Neural crest cell (in vitro differentiated cells): Measurements from ENCODE around the gene TMEM106C. TPM values are rescaled to one million over a fixed set of nuclear protein-coding genes. Genes with fewer than 3 reads are reported as not detected.

Experiments
- DNase-seq: peaks from one replicate; pipeline ENCODE4 v3.0.0; 2021; ENCODE audit warnings: low read depth, mixed read lengths, low spot score
- H3K27ac Mint-ChIP-seq: one replicate; pipeline ENCODE4 v1.8.0; 2021; ENCODE audit warnings: mild to moderate bottlenecking, mixed read lengths; ENCODE audit not compliant: unreplicated experiment
- H3K27me3 Mint-ChIP-seq: 2 replicates; pipeline ENCODE4 v1.8.0; 2021; ENCODE audit warnings: low read depth, mild to moderate bottlenecking, mixed read lengths
- H3K36me3 Mint-ChIP-seq: 2 replicates; pipeline ENCODE4 v1.8.0; 2021; ENCODE audit warnings: low read depth, mild to moderate bottlenecking, mixed read lengths
- H3K4me1 Mint-ChIP-seq: 2 replicates; pipeline ENCODE4 v1.8.0; 2021; ENCODE audit warnings: mixed read lengths
- H3K4me3 Mint-ChIP-seq: one replicate; pipeline ENCODE4 v1.8.0; 2021; ENCODE audit warnings: mild to moderate bottlenecking, mixed read lengths
- H3K9me3 Mint-ChIP-seq: 2 replicates; pipeline ENCODE4 v1.8.0; 2021; ENCODE audit warnings: mixed read lengths
- CTCF ChIP-seq: fragments of 200-600 bp; sonication (generic); conservative IDR thresholded peaks from 2 replicates; pipeline ENCODE4 v1.5.0; 2021; ENCODE audit warnings: antibody characterized with exemption, mild to moderate bottlenecking
- total RNA-seq: library from RNA; stranded (reverse); gene quantifications from 2 replicates; pipeline ENCODE4 v1.2.1, GENCODE V29; 2021

TMEM106C gene
- total RNA-seq, 1 donor from 2014 or later = 159 TPM

- H3K36me3 Mint-ChIP-seq = no peaks in the 10 kb centered on the region
- no peak overlapping the region for H3K27ac Mint-ChIP-seq
- H3K4me1 Mint-ChIP-seq = peaks cover 29% of the 10 kb centered on the region
- peaks cover 64% of the 10 kb centered on the region for H3K27me3 Mint-ChIP-seq
- H3K4me3 Mint-ChIP-seq = no peak overlapping the region
- TF ChIP-seq CTCF = no peak
- H3K9me3 Mint-ChIP-seq = no peaks in the 10 kb centered on the region
- no peak for DNase-seq
Measured at GRCh38 chr12:48008349-48008748, 45.0 kb downstream of the TMEM106C start.

DNA sequence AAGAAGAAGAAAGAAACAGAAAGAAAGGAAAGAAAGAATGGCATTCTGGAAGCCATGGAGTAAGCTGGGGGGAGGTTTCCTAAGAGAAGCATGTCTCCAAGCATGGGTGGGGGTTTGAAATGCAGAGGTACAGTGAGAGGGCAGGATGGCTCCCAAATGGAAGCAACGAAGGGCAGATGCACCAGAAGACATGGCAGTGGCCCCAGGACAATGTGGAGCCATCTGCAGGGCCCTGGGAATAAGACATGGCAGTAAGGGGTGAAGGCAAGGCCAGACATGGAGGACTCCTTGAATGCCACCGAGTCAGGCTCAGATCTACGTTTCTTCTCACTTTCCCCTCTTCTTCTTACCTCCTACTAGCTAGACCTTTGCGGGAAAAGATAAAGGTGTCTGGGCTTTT is 45.6 kb downstream of the TMEM106C start:
- peaks cover 24% of the 10 kb centered on the region for H3K4me1 Mint-ChIP-seq
- no peak overlapping the region for H3K4me3 Mint-ChIP-seq
- DNase-seq = no peak
- H3K36me3 Mint-ChIP-seq = no peaks in the 10 kb centered on the region
- no peak overlapping the region for H3K27ac Mint-ChIP-seq
- no peaks in the 10 kb centered on the region for H3K9me3 Mint-ChIP-seq
- H3K27me3 Mint-ChIP-seq = peaks cover 63% of the 10 kb centered on the region
- no peak for TF ChIP-seq CTCF

DNA sequence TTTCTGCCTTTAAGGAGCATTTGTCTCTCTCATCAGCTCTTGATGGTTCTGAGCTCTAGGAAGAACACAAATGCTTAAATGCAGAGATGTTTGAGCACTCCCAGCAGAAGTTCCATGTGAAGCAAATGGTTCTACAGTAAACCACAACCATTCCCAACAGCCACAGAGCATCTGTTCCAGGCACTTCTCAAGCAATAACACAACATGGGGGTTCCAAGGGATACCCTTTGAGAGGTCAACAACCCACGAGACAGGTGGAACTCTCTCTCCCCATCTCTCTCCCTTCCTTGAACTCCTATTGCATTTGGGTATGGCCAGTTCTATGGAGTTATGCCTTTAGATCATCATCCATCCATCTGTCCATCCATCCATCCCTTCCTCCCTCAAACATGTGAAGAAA is 46.1 kb downstream of the TMEM106C start:
- Mint-ChIP-seq H3K27ac (no peak overlapping the region), H3K36me3 (no peaks in the 10 kb centered on the region), H3K27me3 (peaks cover 64% of the 10 kb centered on the region), H3K4me3 (peak overlapping the region; percentile 12), H3K4me1 (peaks cover 24% of the 10 kb centered on the region), H3K9me3 (no peaks in the 10 kb centered on the region)
- no peak for DNase-seq
- TF ChIP-seq CTCF = no peak

DNA sequence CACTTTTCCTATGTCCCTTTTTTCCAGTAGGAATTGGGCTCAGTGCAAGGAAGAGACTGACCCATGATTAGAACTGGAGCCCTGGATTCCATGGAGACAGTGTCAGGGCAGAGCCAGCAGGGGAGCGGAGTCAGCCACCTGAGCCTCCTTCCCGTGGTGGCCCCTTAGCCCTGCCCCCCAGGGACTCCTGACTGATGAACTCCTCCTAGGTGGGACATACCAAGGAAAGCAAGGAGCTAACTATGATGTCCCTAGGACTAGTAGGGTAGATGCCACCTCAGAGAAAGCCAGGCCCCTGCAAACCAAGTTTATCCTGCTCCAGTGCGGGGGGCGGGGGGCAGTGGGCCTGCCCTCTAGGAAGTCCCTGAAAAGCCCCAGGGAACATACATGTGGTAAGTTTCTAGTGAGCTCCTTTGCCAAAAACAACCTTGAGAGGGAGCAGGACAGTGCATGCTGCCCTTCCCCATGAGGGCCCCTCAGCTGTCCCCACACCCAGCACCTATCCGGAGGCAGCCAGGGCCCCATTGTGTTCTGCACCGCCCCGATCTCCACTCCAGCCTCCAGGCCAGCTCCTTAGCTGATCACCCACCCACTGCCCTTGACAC is 47.1 kb downstream of the TMEM106C start:
- no peak for DNase-seq
- peak overlapping the region; percentile 35 for H3K27ac Mint-ChIP-seq
- H3K4me3 Mint-ChIP-seq = no peak overlapping the region
- no peak for TF ChIP-seq CTCF
- H3K36me3 Mint-ChIP-seq = no peaks in the 10 kb centered on the region
- no peaks in the 10 kb centered on the region for H3K9me3 Mint-ChIP-seq
- peaks cover 21% of the 10 kb centered on the region for H3K4me1 Mint-ChIP-seq
- peaks cover 67% of the 10 kb centered on the region for H3K27me3 Mint-ChIP-seq

GRCh38 chr12:48012070-48012469 is 48.7 kb downstream of the TMEM106C start:
- H3K27ac Mint-ChIP-seq = no peak overlapping the region

More at GRCh38 chr12:48012070-48012469, 48.7 kb downstream of the TMEM106C start:
- peaks cover 57% of the 10 kb centered on the region for H3K27me3 Mint-ChIP-seq
- no peaks in the 10 kb centered on the region for H3K36me3 Mint-ChIP-seq
- H3K4me1 Mint-ChIP-seq = peaks cover 24% of the 10 kb centered on the region
- H3K9me3 Mint-ChIP-seq = no peaks in the 10 kb centered on the region
- H3K4me3 Mint-ChIP-seq = no peak overlapping the region
- TF ChIP-seq CTCF = no peak
- DNase-seq = no peak
